HepG2 (cell line): ENCODE results near the gene ZMYND10. TPM values are rescaled to one million over a fixed set of nuclear protein-coding genes. Genes with fewer than 3 reads are reported as not detected.

Experiments used
- AGO2 ChIP-seq: fragments of 200-400 bp; formaldehyde crosslinking; optimal IDR thresholded peaks from 2 replicates; pipeline ENCODE3; 2017; ENCODE audit warnings: mild to moderate bottlenecking, low read depth, low read length, moderate library complexity
- CHCHD3 ChIP-seq: sonication (generic); formaldehyde crosslinking; IDR thresholded peaks from 2 replicates; pipeline ENCODE4 v1.8.0; 2022; ENCODE audit warnings: mild to moderate bottlenecking, missing genetic modification reagents, moderate library complexity
- GATAD1 ChIP-seq: IDR thresholded peaks from 2 replicates; pipeline ENCODE4 v1.6.1; 2016; ENCODE audit warnings: missing genetic modification reagents, missing compliant biosample characterization
- GMEB1 ChIP-seq: sonication (generic); formaldehyde crosslinking; IDR thresholded peaks from 2 replicates; pipeline ENCODE4 v1.5.1; 2020; ENCODE audit warnings: missing genetic modification reagents, mild to moderate bottlenecking, borderline replicate concordance
- GTF2F1 ChIP-seq: fragments of 150-350 bp; IDR thresholded peaks from 2 replicates; pipeline ENCODE4 v1.6.1; 2014; ENCODE audit warnings: low read length
- HIVEP1 ChIP-seq: sonication (generic); formaldehyde crosslinking; IDR thresholded peaks from 2 replicates; pipeline ENCODE4 v1.4.0; 2020; ENCODE audit warnings: mild to moderate bottlenecking, missing genetic modification reagents
- JDP2 ChIP-seq: sonication (generic); formaldehyde crosslinking; IDR thresholded peaks from 2 replicates; pipeline ENCODE4 v1.8.1; 2022; ENCODE audit warnings: missing genetic modification reagents, borderline replicate concordance
- KDM6A ChIP-seq: IDR thresholded peaks from 2 replicates; pipeline ENCODE4 v1.6.1; 2016; ENCODE audit warnings: low read depth
- KLF16 ChIP-seq, 2 experiments: sonication (generic) in 1 of 2; formaldehyde crosslinking in 1 of 2; IDR thresholded peaks; 2 replicates each; pipeline versions ENCODE4 v1.6.1 to v1.8.0; 2016 to 2023; ENCODE audit warnings: missing genetic modification reagents in 2 of 2, missing compliant biosample characterization in 1 of 2
- MBD4 ChIP-seq: IDR thresholded peaks from 2 replicates; pipeline ENCODE4 v1.6.1; 2012; ENCODE audit warnings: low read length, inconsistent platforms, borderline replicate concordance
- MEIS2 ChIP-seq: sonication (generic); formaldehyde crosslinking; IDR thresholded peaks from 2 replicates; pipeline ENCODE4 v1.9.0; 2021; ENCODE audit warnings: mild to moderate bottlenecking, missing genetic modification reagents
- MTF2 ChIP-seq: sonication (generic); formaldehyde crosslinking; IDR thresholded peaks from 2 replicates; pipeline ENCODE4 v1.5.0; 2020; ENCODE audit warnings: missing genetic modification reagents, borderline replicate concordance
- SALL2 ChIP-seq: sonication (generic); formaldehyde crosslinking; IDR thresholded peaks from 2 replicates; pipeline ENCODE4 v1.8.1; 2023; ENCODE audit warnings: mild to moderate bottlenecking, missing genetic modification reagents, inconsistent platforms
- SOX6 ChIP-seq, 2 experiments: fragments of 450-650 bp in 1 of 2; sonication (generic) in 1 of 2; formaldehyde crosslinking in 1 of 2; IDR thresholded peaks; 2 replicates each; pipeline versions ENCODE4 v1.4.0 to v1.6.1; 2017 to 2020; ENCODE audit warnings: antibody characterized with exemption in 1 of 2, mild to moderate bottlenecking in 1 of 2, missing genetic modification reagents in 1 of 2
- SRY ChIP-seq: sonication (generic); formaldehyde crosslinking; IDR thresholded peaks from 2 replicates; pipeline ENCODE4 v1.8.0; 2022; ENCODE audit warnings: mild to moderate bottlenecking, missing genetic modification reagents
- ZNF281 ChIP-seq: sonication (generic); formaldehyde crosslinking; IDR thresholded peaks from 2 replicates; pipeline ENCODE4 v1.4.0; 2020; ENCODE audit warnings: missing genetic modification reagents, borderline replicate concordance
- ZNF414 ChIP-seq: sonication (generic); formaldehyde crosslinking; IDR thresholded peaks from 2 replicates; pipeline ENCODE4 v1.5.0; 2020; ENCODE audit warnings: missing genetic modification reagents
- ZNF431 ChIP-seq: sonication (generic); formaldehyde crosslinking; IDR thresholded peaks from 2 replicates; pipeline ENCODE4 v1.9.0; 2022; ENCODE audit warnings: missing genetic modification reagents, low read depth, mild to moderate bottlenecking, borderline replicate concordance
- ZNF564 ChIP-seq: sonication (generic); formaldehyde crosslinking; IDR thresholded peaks from 2 replicates; pipeline ENCODE4 v1.8.1; 2023; ENCODE audit warnings: mild to moderate bottlenecking, missing genetic modification reagents
- ZNF788 ChIP-seq: sonication (generic); formaldehyde crosslinking; IDR thresholded peaks from 2 replicates; pipeline ENCODE4 v1.5.0; 2020; ENCODE audit warnings: mild to moderate bottlenecking, missing genetic modification reagents, borderline replicate concordance
- polyA plus RNA-seq, 8 experiments: library from polyadenylated mRNA; depleted of rRNA in 3 of 8; stranded (reverse) in 7 of 8; unstranded in 1 of 8; fragments of >200 nt; fragmentation: Illumina TruSeq in 4 of 8; extraction: Trizol in 4 of 8; gene quantifications; 2 replicates each; pipeline versions ENCODE4 v1.2.1 to v1.2.3, GENCODE V29; 2011 to 2016; ENCODE audit warnings: low read depth in 4 of 8, missing spikeins in 1 of 8, mixed read lengths in 1 of 8; ENCODE audit not compliant: insufficient read depth in 1 of 8
- total RNA-seq, 5 experiments: library from RNA; depleted of rRNA; stranded (reverse); fragments of >200 nt; fragmentation: Illumina TruSeq; extraction: Trizol; gene quantifications; 2 replicates each; pipeline ENCODE4 v1.2.3, GENCODE V29; 2016; ENCODE audit warnings: low read depth in 1 of 5
- TF ChIP-seq, protein P1 (sequence below): IDR thresholded peaks from 2 replicates; pipeline ENCODE4 v1.6.1; 2016; ENCODE audit warnings: missing genetic modification reagents, missing compliant biosample characterization
- TF ChIP-seq, protein P2 (sequence below): sonication (generic); formaldehyde crosslinking; IDR thresholded peaks from 2 replicates; pipeline ENCODE4 v1.4.0; 2020; ENCODE audit warnings: mild to moderate bottlenecking, low read depth, missing genetic modification reagents

The ZMYND10 gene
- total and polyA plus RNA-seq, 2 of the 13 experiments (the other 11 are each of a cell fraction or from before 2014, with no cell fraction given): 0.60 to 0.74 TPM

DNA sequence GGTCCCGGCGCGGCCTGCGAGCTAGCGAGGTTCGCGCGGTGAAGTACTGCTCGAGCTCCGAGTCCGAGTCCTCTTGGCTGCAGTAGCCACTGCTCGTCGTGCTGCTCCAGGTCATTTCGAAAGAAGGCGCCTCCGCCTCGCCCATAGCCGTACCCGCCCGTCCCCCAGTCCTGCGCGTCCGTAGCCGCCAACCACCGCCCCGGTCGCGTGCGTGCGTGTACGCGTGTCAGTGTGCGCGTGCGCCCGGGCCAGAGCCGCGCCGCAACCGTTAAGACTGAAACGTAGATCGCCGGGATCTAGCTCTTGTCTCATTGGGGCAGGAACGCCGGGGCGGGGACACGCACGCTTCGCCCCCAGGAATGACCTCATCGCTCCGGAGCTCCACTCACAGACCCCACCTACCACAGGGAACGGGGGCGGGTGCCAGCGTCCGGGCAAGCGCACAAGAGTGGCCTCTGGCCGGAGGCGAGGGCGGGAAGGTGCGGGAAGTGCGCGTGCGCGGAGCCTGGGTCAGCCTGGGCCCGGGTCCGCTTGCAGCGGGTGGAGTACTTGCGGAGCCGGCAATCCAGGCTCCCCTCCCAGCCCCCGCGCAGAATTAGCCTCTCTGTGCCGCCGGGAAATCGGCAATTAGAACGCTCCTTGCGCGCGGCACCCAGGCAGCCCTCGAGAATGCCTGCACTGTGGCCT is 8.2 kb downstream of the ZMYND10 start (continued):
- TF ChIP-seq ZNF431 (CRISPR knock-in tag): peak; percentile 86; the same call in 1 of the 2 replicates
- TF ChIP-seq KDM6A (CRISPR knock-in tag): no peak
- TF ChIP-seq MBD4: no peak
- TF ChIP-seq SOX6 (IDR thresholded peaks at IDR 0.05): no peak
- TF ChIP-seq SOX6 (CRISPR knock-in tag; IDR thresholded peaks at IDR 0.05): peak; percentile 66; the same call in 1 of the 2 replicates
- TF ChIP-seq KLF16 (CRISPR knock-in tag; IDR thresholded peaks at IDR 0.05): peak in 1 of 2 experiments; percentile 47; a peak in 2 of 4 replicates
- TF ChIP-seq, protein P1, sequence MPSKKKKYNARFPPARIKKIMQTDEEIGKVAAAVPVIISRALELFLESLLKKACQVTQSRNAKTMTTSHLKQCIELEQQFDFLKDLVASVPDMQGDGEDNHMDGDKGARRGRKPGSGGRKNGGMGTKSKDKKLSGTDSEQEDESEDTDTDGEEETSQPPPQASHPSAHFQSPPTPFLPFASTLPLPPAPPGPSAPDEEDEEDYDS (CRISPR knock-in tag): peak; percentile 84
- TF ChIP-seq ZNF281: no peak
- TF ChIP-seq JDP2 (CRISPR knock-in tag): no peak
- TF ChIP-seq MEIS2 (CRISPR knock-in tag): peak; percentile 86; the same call in 1 of the 2 replicates
- no peak for TF ChIP-seq GTF2F1
- peak; percentile 87; the same call in 1 of the 2 replicates for TF ChIP-seq ZNF564 (CRISPR knock-in tag)
- TF ChIP-seq ZNF414 (CRISPR knock-in tag): peak; percentile 69
- TF ChIP-seq GATAD1 (CRISPR knock-in tag): peak; percentile 86
- peak; percentile 84 for TF ChIP-seq SALL2 (CRISPR knock-in tag)
- 0 out of 2 replicates have a peak, but pooled peaks have one; percentile 62 for TF ChIP-seq MTF2 (CRISPR knock-in tag)
- TF ChIP-seq CHCHD3 (CRISPR knock-in tag): 0 out of 2 replicates have a peak, but pooled peaks have one; percentile 10
- no peak for TF ChIP-seq AGO2
- TF ChIP-seq ZNF788 (CRISPR knock-in tag): peak; percentile 42; the same call in 1 of the 2 replicates
- TF ChIP-seq SRY (CRISPR knock-in tag): peak; percentile 91; the same call in 1 of the 2 replicates
- TF ChIP-seq, protein P2, sequence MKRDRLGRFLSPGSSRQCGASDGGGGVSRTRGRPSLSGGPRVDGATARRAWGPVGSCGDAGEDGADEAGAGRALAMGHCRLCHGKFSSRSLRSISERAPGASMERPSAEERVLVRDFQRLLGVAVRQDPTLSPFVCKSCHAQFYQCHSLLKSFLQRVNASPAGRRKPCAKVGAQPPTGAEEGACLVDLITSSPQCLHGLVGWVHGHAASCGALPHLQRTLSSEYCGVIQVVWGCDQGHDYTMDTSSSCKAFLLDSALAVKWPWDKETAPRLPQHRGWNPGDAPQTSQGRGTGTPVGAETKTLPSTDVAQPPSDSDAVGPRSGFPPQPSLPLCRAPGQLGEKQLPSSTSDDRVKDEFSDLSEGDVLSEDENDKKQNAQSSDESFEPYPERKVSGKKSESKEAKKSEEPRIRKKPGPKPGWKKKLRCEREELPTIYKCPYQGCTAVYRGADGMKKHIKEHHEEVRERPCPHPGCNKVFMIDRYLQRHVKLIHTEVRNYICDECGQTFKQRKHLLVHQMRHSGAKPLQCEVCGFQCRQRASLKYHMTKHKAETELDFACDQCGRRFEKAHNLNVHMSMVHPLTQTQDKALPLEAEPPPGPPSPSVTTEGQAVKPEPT (CRISPR knock-in tag): peak; percentile 58; the same call in 1 of the 2 replicates
- TF ChIP-seq GMEB1 (CRISPR knock-in tag): peak; percentile 97
- no peak; the same call in 1 of the 2 replicates for TF ChIP-seq HIVEP1 (CRISPR knock-in tag)
